Choroid plexus epithelial cell (primary cell): ENCODE data around the gene KLHL24.

Experiments
- DNase-seq: peaks from one replicate; pipeline ENCODE4 v3.0.0-alpha.2; 2010; ENCODE audit warnings: low read depth
- H3K4me3 ChIP-seq: 2 replicates; pipeline ENCODE4 v1.5.1; 2011; ENCODE audit warnings: low read depth, mild to moderate bottlenecking, control low read depth, low read length, moderate library complexity
- CTCF ChIP-seq: conservative IDR thresholded peaks from 2 replicates; pipeline ENCODE4 v1.5.1; 2011; ENCODE audit warnings: low read depth, mild to moderate bottlenecking, control low read depth, inconsistent platforms, low read length, moderate library complexity

The KLHL24 gene

GRCh38 chr3:183635431-183636220 lies at the start of gene KLHL24:
KLHL24 (plus strand) TSS chr3:183635623; CDS start chr3:183650357, 14,734 bp downstream.
- H3K4me3 ChIP-seq, result peak within 1 kb of the TSS; percentile 96
- DNase-seq, result peak; percentile 97
- TF ChIP-seq CTCF, result no peak

GRCh38 chr3:183586477-183586876 lies 48.9 kb upstream of the KLHL24 start:
- no peak overlapping the region for H3K4me3 ChIP-seq
- DNase-seq, result no peak
- no peak for TF ChIP-seq CTCF

- TF ChIP-seq CTCF, result no peak
- H3K4me3 ChIP-seq, result no peak overlapping the region
- DNase-seq, result peak; percentile 13
Observed at GRCh38 chr3:183587336-183587735, 48.1 kb upstream of the KLHL24 start.

- no peak for TF ChIP-seq CTCF
- H3K4me3 ChIP-seq, result no peak overlapping the region
- DNase-seq, result no peak
Observed at GRCh38 chr3:183590442-183590841, 45.0 kb upstream of the KLHL24 start.

GRCh38 chr3:183591881-183592521 lies 43.4 kb upstream of the KLHL24 start:
- H3K4me3 ChIP-seq, result no peak overlapping the region
- DNase-seq, result peak; percentile 33
- TF ChIP-seq CTCF, result peak; percentile 49

GRCh38 chr3:183592821-183593220 lies 42.6 kb upstream of the KLHL24 start:
- no peak overlapping the region for H3K4me3 ChIP-seq
- DNase-seq, result no peak
- TF ChIP-seq CTCF, result no peak

GRCh38 chr3:183594636-183595035 lies 40.8 kb upstream of the KLHL24 start:
- no peak for DNase-seq
- TF ChIP-seq CTCF, result no peak
- no peak overlapping the region for H3K4me3 ChIP-seq
